Embryonic facial prominence (tissue), 1 donor: Measurements from ENCODE around the gene PIK3CA.
"Not testable (repeated sequence)": the region's sequence is repeated elsewhere in the genome, so short reads cannot be mapped to it uniquely, and the experiment has no call there.

ENCODE experiments used
- DNase-seq: peaks from one replicate; pipeline ENCODE4 v3.0.0-alpha.2; 2016; ENCODE audit errors: extremely low spot score

The PIK3CA gene

GRCh38 chr3:179196098-179196497, 47.9 kb downstream of the PIK3CA start:
- no peak for DNase-seq

- no peak for DNase-seq
These were observed 48.5 kb downstream of the PIK3CA start for GRCh38 chr3:179196700-179197099.

GRCh38 chr3:179200790-179201189, 52.6 kb downstream of the PIK3CA start:
- no peak for DNase-seq

GRCh38 chr3:179215550-179215949, 67.4 kb downstream of the PIK3CA start:
- not testable (repeated sequence) for DNase-seq

GRCh38 chr3:179218213-179218612, 70.1 kb downstream of the PIK3CA start:
- DNase-seq, result not testable (repeated sequence)

GRCh38 chr3:179223548-179223947, 75.4 kb downstream of the PIK3CA start:
- DNase-seq, result no peak

GRCh38 chr3:179224584-179224983, 76.4 kb downstream of the PIK3CA start:
- no peak for DNase-seq

GRCh38 chr3:179227349-179227748, 79.2 kb downstream of the PIK3CA start:
- no peak for DNase-seq

- no peak for DNase-seq
These were observed 81.0 kb downstream of the PIK3CA start for GRCh38 chr3:179229177-179229576.

GRCh38 chr3:179233043-179233442, 84.9 kb downstream of the PIK3CA start:
- no peak for DNase-seq

- DNase-seq, result no peak
These were observed 86.0 kb downstream of the PIK3CA start for GRCh38 chr3:179234199-179234598.

GRCh38 chr3:179236669-179237301, 88.6 kb downstream of the PIK3CA start:
- no peak for DNase-seq

- not testable (repeated sequence) for DNase-seq
These were observed 92.1 kb downstream of the PIK3CA start for GRCh38 chr3:179240299-179240698.

- not testable (repeated sequence) for DNase-seq
These were observed 94.7 kb downstream of the PIK3CA start for GRCh38 chr3:179242859-179243258.

GRCh38 chr3:179244878-179245277, 96.7 kb downstream of the PIK3CA start:
- no peak for DNase-seq

GRCh38 chr3:179247289-179248015, 99.3 kb downstream of the PIK3CA start:
- no peak for DNase-seq

- no peak for DNase-seq
These were observed 102.8 kb downstream of the PIK3CA start, which contains the start of gene KCNMB3 for GRCh38 chr3:179250803-179251476. Gene KCNMB3 (minus strand): TSS chr3:179251114. CDS start chr3:179250990, 124 bp downstream.

GRCh38 chr3:179256813-179257212, 108.7 kb downstream of the PIK3CA start:
- no peak for DNase-seq

- not testable (repeated sequence) for DNase-seq
These were observed 109.6 kb downstream of the PIK3CA start for GRCh38 chr3:179257742-179258141.

- no peak for DNase-seq
These were observed 110.7 kb downstream of the PIK3CA start for GRCh38 chr3:179258820-179259219.

- not testable (repeated sequence) for DNase-seq
These were observed 112.0 kb downstream of the PIK3CA start for GRCh38 chr3:179259959-179260756.
